Endothelial cell of umbilical vein (primary cell): ENCODE measurements around the gene ARHGEF16. TPM values are rescaled to one million over a fixed set of nuclear protein-coding genes. Genes with fewer than 3 reads are reported as not detected.

Experiments used
- BruUV-seq: library from RNA; stranded (reverse); fragments of 400-500 nt; replicated peaks from 2 replicates; lab custom pipeline; 2021; lab: Mats Ljungman, UMichigan
- CTCF ChIA-PET: fragments of 300-600, 350-600 bp; sonication (Branson Sonifier 250); formaldehyde crosslinking; loops from one replicate; lab custom pipeline; 2021; ENCODE audit warnings: antibody characterized with exemption, inconsistent platforms; lab: Charles Lee
- POLR2A ChIA-PET: fragments of 300-600, 350-600 bp; sonication (Branson Sonifier 250); formaldehyde crosslinking; loops from one replicate; lab custom pipeline; 2021; ENCODE audit warnings: antibody characterized with exemption, inconsistent platforms; lab: Charles Lee
- DNase-seq: peaks from one replicate; pipeline ENCODE4 v3.0.0-alpha.2; 2011; ENCODE audit warnings: low read depth, low spot score
- FAIRE-seq: peaks from 2 replicates; lab custom pipeline; 2011; peaks lifted over from hg19 to GRCh38; lab: Jason Lieb, UNC
- H2AFZ ChIP-seq: 2 replicates; pipeline ENCODE4 v1.6.0; 2012; ENCODE audit warnings: low read depth, low read length, control low read depth, inconsistent platforms
- H3K27ac ChIP-seq: 2 replicates; pipeline ENCODE4 v1.5.1; 2011; ENCODE audit warnings: low read depth, mild to moderate bottlenecking, control low read depth, low read length, moderate library complexity; ENCODE audit not compliant: insufficient read depth
- H3K27me3 ChIP-seq, 2 experiments: 2 replicates each; pipeline versions ENCODE4 v1.6.0 to v1.6.1; 2011; ENCODE audit warnings: low read length in 2 of 2, mixed read lengths in 1 of 2; ENCODE audit not compliant: control insufficient read depth in 2 of 2, insufficient read depth in 2 of 2
- H3K36me3 ChIP-seq, 2 experiments: 2 replicates in 1 of 2; 3 replicates in 1 of 2; pipeline ENCODE4 v1.5.1; 2011; ENCODE audit warnings: low read length in 2 of 2, mild to moderate bottlenecking in 1 of 2, moderate library complexity in 1 of 2; ENCODE audit not compliant: control insufficient read depth in 2 of 2, insufficient read depth in 2 of 2; ENCODE audit errors: extremely low read depth in 1 of 2
- H3K4me1 ChIP-seq: 3 replicates; pipeline ENCODE4 v1.5.1; 2011; ENCODE audit warnings: mild to moderate bottlenecking, low read length; ENCODE audit not compliant: control insufficient read depth, insufficient read depth; ENCODE audit errors: extremely low read depth
- H3K4me2 ChIP-seq: 2 replicates; pipeline ENCODE4 v1.6.1; 2011; ENCODE audit warnings: low read length, control low read depth, mixed read lengths; ENCODE audit not compliant: insufficient read depth
- H3K4me3 ChIP-seq, 3 experiments: fragments of 200-600 bp in 1 of 3; sonication (generic), shearing (Covaris generic) in 1 of 3; replicated peaks in 1 of 3; 2 replicates each; pipeline ENCODE4 v1.5.1; 2011 to 2016; ENCODE audit warnings: control low read depth in 3 of 3, low read length in 3 of 3, mild to moderate bottlenecking in 2 of 3, inconsistent platforms in 1 of 3, low read depth in 1 of 3, moderate library complexity in 1 of 3; ENCODE audit not compliant: insufficient read depth in 1 of 3
- H3K79me2 ChIP-seq: 2 replicates; pipeline ENCODE4 v1.6.0; 2012; ENCODE audit warnings: low read length, inconsistent platforms; ENCODE audit not compliant: control insufficient read depth, insufficient read depth
- H3K9ac ChIP-seq: replicated peaks from 2 replicates; pipeline ENCODE3; 2011; ENCODE audit warnings: low read length, control low read depth; ENCODE audit not compliant: insufficient read depth; ENCODE audit errors: extremely low read depth
- H3K9me1 ChIP-seq: replicated peaks from 3 replicates; pipeline ENCODE4 v1.6.0; 2011; ENCODE audit warnings: mild to moderate bottlenecking, low read length; ENCODE audit not compliant: control insufficient read depth, insufficient read depth; ENCODE audit errors: extremely low read depth
- H3K9me3 ChIP-seq: replicated peaks from 2 replicates; pipeline ENCODE4 v1.5.1; 2012; ENCODE audit warnings: low read length, inconsistent platforms; ENCODE audit not compliant: control insufficient read depth, insufficient read depth
- H4K20me1 ChIP-seq: replicated peaks from 2 replicates; pipeline ENCODE3; 2011; ENCODE audit warnings: mild to moderate bottlenecking, low read length; ENCODE audit not compliant: control insufficient read depth, insufficient read depth; ENCODE audit errors: extremely low read depth
- FOS ChIP-seq: IDR thresholded peaks from 2 replicates; pipeline ENCODE4 v1.6.1; 2011; ENCODE audit warnings: mild to moderate bottlenecking, low read length, moderate library complexity, borderline replicate concordance; ENCODE audit not compliant: insufficient read depth
- GATA2 ChIP-seq: IDR thresholded peaks from 2 replicates; pipeline ENCODE4 v1.7.0; 2011; ENCODE audit warnings: low read depth, mild to moderate bottlenecking, moderate library complexity, mixed read lengths, low read length; ENCODE audit not compliant: insufficient read length, insufficient read depth
- JUN ChIP-seq: IDR thresholded peaks from 2 replicates; pipeline ENCODE4 v1.6.1; 2011; ENCODE audit warnings: borderline replicate concordance, low read depth; ENCODE audit not compliant: insufficient read length, insufficient read depth
- MYC ChIP-seq: IDR thresholded peaks from one replicate; pipeline ENCODE4 v1.6.1; 2011; ENCODE audit warnings: mild to moderate bottlenecking, low read depth, low read length
- dilution Hi-C: fragments of 300-500 bp; cut with MboI; formaldehyde crosslinking; loops from one replicate; pipeline ENCODE4 v1.15.0; 2019; ENCODE audit warnings: low sequenced_read_pairs; ENCODE audit not compliant: extremely low pct_ligation_motif_present
- intact Hi-C: fragments of 100-400 bp; cut with micrococcal nuclease; formaldehyde crosslinking; loops from one replicate; pipeline ENCODE4 v1.10.0; 2022
- polyA plus RNA-seq, 4 experiments: library from polyadenylated mRNA; depleted of rRNA in 3 of 4; stranded (reverse) in 3 of 4; unstranded in 1 of 4; fragments of >200 nt; gene quantifications; 2 replicates each; pipeline versions ENCODE4 v1.2.1 to v1.2.3, GENCODE V29; 2011 to 2012; ENCODE audit warnings: missing spikeins in 1 of 4
- total RNA-seq: library from RNA; stranded (reverse); gene quantifications from 2 replicates; pipeline ENCODE4 v1.2.3, GENCODE V29; 2021

Gene ARHGEF16
- total and polyA plus RNA-seq, 2 donors (not counting 3 experiments of a cell fraction or from before 2014, with no cell fraction given), result 0.52 to 1.3 TPM

DNA sequence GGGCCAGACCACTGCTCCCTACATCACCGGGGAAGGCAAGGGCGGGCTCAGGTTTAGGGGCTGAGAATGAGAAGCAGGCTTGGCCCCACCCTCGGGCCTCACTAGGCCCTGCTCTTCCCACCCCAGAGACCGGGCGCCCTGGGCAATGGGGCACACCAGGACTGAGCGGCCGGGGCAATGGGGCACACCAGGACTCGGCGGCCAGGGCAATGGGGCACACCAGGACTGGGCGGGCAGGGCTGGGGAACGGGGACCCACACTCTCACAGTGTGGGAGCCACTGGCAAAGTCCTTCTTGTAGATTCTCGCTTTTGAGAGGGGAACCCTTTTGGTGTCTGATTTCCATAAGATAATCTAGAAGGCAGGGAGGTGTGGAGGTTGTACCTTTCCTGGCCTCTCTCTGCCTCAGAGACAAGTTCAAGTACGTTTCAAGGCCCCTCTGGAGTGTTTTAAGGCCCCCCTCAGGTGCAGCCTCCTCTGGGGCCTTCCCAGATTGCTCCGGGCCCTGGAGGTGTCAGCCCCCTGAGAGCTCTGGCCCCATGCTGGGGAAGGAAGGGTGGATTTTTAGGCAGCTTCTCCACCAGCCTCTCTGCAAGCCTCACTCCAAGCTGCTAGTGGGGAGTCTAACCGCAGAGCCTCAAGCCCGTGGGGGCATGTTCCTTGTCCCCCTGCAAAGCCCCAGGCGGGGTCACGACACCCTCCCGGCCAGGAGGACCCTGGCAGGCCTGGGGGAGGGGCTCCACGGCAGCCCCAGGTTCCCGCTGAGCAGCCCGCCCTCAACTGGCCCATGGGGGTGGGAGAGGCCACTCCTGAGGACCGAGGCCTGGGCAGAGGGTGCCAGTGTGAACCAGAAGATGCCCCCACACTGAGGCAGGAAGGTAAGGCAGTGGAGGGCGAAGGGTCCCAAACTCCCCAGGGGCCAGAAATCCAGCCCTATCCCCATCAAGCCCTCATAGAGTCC is 66.2 kb downstream of the ARHGEF16 start:
- Histone ChIP-seq H3K27ac (no peak overlapping the region), H2AFZ (no peak overlapping the region), H4K20me1 (no peaks in the 10 kb centered on the region), H3K27me3 (no peaks in the 10 kb centered on the region), H3K4me1 (no peaks in the 10 kb centered on the region), H3K9me3 (no peaks in the 10 kb centered on the region), H3K79me2 (no peaks in the 10 kb centered on the region), H3K9ac (no peak overlapping the region), H3K4me2 (no peak overlapping the region), H3K36me3 (no peaks in the 10 kb centered on the region), H3K4me3 (no peak overlapping the region), H3K9me1 (no peaks in the 10 kb centered on the region)
- no peak for DNase-seq
- no peak for FAIRE-seq
- intact Hi-C loops (no loop called here), dilution Hi-C loops (no loop called here)
- BruUV-seq, result no TSS peak
- ChIA-PET CTCF (no interaction called here), POLR2A (no interaction called here)
- TF ChIP-seq GATA2 (no peak), JUN (no peak), MYC (no peak), FOS (no peak)

- no peak for FAIRE-seq
- Histone ChIP-seq H3K9me1 (no peaks in the 10 kb centered on the region), H3K4me1 (no peaks in the 10 kb centered on the region), H3K4me2 (no peak overlapping the region), H3K9me3 (no peaks in the 10 kb centered on the region), H3K4me3 (no peak overlapping the region), H3K36me3 (no peaks in the 10 kb centered on the region), H4K20me1 (no peaks in the 10 kb centered on the region), H3K27ac (no peak overlapping the region), H2AFZ (no peak overlapping the region), H3K79me2 (no peaks in the 10 kb centered on the region), H3K9ac (no peak overlapping the region), H3K27me3 (no peaks in the 10 kb centered on the region)
- intact Hi-C loops, result no loop called here
- dilution Hi-C loops, result no loop called here
- BruUV-seq, result no TSS peak
- POLR2A ChIA-PET, result no interaction called here
- CTCF ChIA-PET, result interaction anchor here (1.2 kb wide), 1 partner anchor 97 kb away, joined by 4 read pairs; no protein-coding TSS in a partner anchor
- TF ChIP-seq JUN, result no peak
- DNase-seq, result no peak
Observed at GRCh38 chr1:3521426-3521825, 67.0 kb downstream of the ARHGEF16 start.
